ENCODE results near the gene GCK.
"Not testable (repeated sequence)": the region's sequence is repeated elsewhere in the genome, so short reads cannot be mapped to it uniquely, and the experiment has no call there.

The GCK gene

DNA sequence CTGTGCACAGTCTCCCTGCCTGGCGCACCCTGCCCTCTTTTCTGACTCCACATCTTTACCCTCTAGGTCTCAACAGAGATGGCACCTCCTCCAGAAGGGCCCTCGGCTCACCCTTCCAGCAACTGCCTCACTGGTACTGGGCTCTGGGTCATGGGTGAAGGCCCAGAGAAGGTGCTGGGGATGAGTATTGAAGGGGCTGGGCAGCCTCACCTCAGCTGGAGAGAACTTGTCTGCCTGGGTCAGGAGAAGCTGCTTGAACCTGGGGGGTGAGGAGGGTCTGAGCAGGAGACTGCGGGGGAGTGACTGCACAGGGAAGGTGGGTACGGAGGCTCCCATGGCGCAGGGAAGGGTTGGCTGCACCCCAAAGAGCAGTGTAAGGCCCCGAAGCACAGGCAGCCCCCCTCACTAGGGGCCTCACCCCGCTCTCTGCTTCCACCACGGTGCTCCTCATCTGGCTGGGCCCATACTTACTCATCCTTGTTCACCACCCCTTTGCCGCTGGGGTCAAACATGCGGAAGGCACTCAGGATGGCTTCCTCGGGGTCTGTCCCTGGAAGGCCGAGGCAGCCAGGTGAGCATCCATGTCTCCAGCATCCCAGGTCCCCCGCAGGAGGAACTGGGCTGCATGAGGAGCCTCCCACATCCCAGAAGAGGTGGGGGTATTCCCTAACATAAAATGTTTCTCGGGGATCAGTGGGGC lies 49.8 kb downstream of the GCK start:
- ATAC-seq: no peak

DNA sequence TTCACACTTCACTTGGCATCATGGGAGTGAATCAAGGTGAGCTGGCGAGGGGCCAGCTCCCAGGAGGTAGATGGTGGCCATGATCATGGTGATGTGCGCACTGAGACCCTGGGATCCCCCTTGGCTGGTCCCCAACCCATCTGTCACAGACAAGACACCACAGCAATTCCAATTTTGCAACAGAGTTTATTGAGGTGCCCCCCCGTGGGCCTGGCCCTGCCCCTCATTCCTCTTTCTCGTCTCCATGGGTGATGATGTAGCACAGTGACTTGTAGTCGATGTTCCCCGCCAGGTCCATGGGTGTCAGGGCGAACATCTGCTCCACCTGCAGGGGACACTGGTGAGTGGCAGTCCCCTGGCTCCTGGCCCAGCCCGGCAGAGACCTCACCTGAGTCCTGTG lies 50.5 kb downstream of the GCK start:
- ATAC-seq: no peak

DNA sequence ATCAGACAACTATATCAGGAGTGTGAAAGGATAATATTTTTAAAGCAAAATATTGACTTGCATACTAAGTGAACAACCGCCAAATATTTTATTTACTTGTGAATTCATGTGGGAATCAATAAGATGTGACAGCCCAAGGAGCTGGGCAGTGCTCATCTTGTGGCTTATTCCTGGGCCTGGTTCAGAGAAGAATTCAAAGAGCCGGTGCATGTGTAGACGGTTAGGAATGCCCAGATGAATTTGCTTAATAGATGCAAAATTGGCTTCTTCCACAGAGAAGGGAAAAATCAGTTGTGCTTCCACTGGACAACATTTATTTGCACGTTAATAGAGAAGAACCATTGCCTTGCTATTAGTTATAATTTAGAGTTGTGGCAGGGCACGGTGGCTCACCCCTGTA lies 52.5 kb downstream of the GCK start:
- ATAC-seq: no peak

DNA sequence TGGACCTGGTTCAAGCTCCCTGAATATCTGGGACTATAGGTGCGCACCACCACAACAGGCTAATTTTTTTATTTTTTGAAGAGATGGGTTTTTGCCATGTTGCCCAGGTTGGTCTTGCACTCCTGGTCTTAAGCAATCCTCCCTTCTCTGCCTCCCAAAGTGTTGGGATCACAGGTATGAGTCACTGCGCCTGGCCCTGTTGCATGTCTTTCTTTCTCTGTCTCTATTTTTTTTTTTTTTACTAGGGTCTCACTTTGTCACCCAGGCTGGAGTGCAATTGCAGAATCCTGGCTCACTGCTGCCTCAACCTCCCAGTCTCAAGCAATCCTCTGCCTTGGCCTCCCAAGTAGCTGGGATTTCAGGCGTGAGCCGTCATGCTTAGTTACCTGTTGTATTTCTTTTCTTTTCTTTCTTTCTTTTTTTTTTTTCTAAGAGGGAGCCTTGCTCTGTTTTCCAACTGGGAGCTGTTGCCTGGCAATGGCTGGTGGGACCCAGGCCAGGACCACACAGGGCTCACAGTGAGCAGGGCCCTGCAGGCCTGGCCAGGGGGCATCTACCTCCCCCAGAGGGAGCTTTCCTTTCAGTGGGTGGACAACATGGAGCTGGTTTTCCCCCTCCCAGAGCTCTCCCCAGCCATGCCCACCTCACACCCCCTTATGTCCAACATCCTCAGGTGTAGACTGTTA lies 54.2 kb downstream of the GCK start:
- no peak for ATAC-seq

DNA sequence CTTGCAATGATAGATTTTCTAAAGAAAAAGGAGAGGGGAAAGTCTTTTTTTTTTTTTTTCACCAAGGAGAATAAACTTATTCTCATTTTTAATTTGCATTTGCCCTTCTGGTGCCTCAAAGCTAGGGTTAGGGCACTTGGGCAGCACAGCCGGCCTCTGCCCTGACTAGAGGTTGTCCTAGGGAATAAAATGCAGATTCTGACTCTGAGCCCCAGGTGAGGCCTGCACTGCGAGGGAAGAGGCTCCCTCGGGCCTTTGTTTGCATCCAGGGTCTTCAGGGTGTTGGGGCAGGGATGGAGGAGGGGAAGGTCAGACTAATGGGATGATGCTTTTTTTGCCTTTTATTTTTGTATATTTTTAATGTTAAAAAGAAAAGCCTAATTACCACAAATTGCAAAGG lies 55.9 kb downstream of the GCK start:
- ATAC-seq: no peak

DNA sequence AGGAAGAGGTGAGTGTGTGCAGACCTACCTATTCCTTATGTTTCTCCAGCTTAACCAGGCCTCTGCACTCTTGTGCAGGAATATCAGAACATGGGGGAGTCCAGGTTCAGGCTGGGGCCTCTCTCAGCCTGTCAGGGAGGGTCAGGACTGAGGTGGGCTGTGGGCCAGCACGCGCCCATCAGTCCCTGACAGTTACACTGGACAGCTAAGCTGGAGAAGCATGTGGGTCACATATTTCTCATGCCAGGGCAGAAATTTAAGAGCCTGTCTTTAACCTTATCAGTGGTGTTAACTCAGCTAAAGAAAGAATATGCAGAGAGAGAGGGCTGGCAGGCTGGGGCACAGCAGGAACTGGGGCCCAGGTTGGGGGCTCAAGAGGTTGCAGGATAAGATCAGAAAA lies 57.2 kb downstream of the GCK start:
- no peak for ATAC-seq

DNA sequence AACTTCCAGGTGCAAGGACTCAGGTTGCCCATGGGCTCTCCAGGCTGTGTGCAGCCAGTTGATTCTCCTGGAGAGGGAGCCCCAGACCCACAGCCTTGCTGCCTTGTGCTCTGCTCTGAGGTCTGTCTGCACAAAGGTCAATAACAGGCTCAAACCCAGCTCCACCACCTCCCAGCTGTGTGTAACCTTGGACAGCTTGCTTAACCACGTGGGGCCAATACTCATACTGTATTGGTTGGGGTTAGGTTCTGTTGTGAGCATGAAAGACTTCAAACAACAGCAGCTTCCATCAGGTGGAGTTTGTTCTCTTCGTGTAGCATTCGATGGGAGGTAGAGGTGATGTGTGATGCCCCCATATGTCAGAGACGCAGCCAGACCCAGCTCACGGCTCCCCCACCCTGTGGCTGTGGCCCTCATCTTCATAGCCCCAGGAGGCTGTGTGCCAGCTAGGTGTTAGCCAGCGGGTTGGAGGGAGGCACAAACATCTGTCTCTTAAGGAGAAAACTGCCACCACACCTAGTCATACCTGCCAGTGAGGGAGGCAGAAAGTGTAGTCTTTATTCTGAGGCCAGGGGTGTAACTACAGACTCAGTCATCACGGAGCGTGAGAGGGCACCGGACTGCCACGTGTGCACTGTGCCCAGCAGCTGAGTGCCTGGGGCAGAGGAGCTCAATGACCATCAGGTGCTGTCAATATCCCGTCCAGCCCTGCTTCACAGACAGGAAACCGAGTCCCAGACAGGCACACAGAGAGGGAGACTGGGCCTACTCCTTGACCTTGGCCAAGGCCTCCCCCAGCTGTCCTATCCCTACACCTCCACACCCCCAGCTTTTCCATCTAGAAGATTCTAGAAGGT lies 57.8 kb downstream of the GCK start:
- no peak for ATAC-seq

DNA sequence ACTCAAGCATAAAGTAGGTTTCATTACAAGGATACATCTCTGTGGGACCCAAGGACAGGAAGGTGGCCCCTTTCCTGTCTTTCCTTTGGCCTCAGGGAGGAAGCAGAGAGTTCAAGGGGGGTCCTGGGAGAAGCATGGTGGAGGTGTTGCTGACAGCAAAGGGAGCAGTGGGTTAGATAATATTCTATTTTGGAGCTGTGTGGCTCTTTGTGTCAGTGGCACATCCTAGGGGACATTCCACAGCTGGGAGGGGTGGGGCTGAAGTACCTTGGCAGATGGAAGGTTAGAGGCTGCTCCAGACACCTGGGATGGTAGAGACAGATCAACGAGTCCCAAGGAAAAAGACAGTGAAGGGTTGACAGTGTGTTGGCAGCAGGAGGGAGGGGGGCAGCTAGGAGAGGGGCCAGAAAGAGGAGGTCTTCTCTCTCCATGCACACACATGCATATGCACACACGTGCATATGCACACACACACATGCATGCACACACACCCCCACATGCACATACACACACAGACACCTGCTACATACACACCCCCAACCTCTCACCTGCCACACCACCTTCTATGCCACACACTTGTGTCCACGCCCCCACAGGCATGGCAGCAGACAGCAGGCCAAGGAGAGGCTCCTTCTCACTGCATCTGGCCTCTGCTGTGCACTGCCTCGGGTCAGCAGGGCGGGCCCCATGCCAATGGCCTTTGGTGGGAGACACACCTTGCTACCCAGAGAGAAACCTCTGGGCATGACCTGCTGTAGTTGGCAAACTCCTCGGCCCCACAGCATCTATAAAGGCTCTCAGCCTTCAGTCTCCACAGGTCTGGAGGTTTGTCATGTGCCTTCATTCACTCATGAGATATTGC lies 60.3 kb downstream of the GCK start:
- ATAC-seq: no peak

DNA sequence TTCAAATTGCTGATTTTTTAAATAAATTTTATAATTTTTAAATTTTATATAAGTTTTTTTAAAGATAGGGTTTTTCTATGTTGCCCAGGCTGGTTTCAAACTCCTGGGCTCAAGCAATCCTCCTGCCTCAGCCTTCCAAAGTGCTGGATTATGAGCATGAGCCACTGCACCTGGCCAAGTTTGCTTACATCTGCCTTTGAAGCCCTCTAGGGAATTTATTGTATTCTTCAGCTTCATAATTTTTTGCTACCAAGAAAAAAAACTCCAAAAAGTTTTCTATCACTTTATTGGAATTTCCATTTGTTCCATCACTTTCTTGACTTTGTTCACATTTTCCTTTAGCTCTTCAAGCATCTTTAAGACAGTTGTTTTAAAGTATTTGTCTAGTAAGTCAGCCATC lies 62.1 kb downstream of the GCK start:
- no peak for ATAC-seq

DNA sequence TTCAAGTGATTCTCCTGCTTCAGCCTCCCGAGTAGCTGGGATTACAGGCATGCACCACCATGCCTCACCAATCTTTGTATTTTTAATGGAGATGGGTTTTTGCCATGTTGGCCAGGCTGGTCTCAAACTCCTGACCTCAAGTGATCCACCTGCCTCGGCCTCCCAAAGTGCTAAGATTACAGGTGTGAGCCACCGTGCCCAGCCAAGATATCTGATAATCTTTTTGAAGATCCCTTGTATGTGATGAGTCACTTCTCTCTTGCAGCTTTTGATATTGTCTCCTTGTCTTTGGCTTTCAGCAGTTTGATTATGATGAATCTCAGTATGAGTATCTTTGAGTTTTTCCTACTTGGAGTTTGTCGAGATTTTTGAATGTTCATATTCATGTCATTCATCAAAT lies 62.7 kb downstream of the GCK start:
- not testable (repeated sequence) for ATAC-seq

DNA sequence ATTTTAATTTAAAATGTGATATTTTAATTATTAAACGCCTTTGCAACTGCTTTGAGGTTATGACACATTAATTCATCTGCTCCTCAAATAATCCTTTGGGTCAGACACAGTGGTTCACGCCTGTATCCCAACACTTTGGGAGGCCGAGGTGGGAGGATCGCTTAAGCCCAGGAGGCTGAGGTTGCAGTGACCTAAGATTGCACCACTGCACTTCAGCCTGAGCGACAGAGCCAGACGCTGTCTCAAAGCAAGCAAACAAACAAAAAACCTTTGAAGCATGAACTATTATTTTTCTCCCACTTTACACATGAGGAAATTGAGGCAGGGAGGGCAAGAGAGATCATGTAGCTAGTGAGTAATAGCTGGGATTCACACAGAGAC lies 64.4 kb downstream of the GCK start:
- ATAC-seq: no peak

DNA sequence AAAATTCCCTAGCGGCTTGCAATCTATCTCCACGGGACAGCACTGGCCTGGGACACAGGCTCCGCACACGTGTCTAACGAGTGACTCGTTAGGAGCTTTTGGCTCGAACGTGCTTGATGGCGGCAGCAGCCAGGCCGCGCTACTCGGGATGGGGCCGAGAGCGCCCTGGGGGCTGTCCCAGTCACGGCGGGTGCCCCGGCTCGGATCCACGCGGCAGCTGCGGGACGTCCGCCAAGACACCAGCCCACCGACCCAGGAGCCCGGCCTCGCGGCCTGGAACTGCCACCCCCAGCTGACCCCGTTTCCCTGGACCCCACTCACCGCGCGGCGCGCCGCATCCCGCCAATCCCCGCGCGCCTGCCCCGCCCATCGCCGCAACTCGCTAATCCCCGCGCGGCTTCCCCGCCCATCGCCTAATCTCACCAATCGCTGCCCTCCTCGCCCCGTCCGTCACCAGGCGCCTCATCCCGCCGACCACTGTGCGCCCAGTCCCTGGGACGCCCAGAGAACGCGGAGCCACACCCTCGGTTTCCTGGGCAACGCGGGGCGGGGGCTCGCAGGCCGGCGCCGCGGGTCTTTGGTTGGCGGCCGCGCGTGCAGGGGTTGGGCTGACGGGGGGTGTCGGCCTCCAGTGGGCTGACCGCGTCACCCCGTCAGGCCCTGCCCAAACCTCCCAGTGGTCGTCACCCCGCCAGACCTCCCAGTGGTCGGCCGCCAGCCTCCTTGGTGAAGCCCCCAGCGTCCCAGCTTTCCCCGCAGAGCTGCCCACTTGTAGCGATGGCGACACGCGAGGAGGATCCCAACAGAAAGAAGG lies 65.8 kb downstream of the GCK start, which contains the start of gene POLD2:
Gene POLD2, minus strand, starts transcription at position 359 of the 814 bp plus-strand sequence. CDS start 1,495 bp downstream, outside the sequence.
- peak; percentile 99 to 100 for ATAC-seq

DNA sequence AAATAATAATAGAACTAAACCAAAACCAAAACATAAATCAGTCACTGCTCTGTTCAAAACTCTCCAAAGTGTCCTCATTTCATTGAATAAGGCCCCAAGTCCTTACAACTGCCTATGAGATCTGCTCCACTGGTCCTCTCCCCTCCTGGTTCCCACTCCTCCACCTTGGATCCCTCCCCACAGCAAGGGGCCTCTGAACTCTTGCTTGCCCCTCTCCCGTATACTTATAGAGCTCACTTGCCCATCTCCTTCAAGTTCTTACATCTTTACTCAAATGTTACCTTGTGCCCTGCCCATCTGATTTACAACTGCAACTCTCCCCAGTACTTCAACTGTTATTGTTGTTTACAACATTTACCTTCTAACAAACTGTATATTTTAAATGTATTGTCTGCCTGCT lies 66.7 kb downstream of the GCK start:
- ATAC-seq: no peak

DNA sequence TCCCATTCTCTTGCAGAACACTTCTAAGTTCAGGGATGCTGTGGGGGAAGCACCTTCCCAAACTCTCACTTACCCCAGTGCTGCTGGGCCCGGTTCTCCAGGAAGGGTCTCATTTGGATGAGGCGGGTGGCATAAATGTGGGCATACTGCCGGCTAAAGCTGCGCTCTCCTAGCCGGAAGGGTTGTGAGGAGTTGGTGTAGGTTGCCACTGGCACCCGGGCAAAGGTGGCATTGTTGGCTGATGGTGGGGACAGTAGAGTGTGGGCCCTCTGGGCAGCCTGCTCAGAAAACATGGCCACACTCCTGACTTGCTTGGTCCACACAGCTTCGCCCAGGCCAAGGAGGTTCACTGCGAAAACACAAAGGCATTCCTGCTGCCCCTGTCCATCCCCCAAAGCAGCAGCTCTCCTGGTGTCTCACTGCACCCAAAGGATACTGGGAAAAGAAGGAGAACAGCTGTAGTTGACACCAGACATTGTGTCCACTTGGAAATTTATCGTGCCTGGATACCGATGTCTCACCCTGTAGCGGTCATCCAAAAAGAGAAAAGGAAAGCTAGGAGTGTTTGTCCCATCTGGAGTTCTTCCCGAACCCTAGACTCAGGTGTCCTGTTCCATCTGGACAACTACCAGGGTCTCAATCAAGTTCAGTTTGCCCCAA lies 67.3 kb downstream of the GCK start:
- no peak for ATAC-seq

DNA sequence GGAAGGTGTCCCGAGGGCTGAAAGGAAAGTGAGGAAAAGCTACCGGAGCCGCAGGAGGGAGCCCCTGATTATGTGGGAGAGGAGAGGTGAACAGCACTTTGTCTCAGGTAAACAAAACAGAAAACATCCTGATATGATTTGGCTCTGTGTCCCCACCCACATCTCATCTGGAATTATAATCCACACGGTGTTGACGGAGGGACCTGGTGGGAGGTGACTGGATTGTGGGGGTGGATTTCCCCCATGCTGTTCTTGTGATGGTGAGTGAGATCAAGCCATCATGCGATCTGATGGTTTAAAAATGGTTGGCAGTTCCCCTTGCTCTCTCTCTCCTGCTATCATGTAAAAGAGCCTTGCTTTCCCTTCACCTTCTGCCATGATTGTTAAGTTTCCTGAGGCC lies 68.8 kb downstream of the GCK start:
- ATAC-seq: no peak

DNA sequence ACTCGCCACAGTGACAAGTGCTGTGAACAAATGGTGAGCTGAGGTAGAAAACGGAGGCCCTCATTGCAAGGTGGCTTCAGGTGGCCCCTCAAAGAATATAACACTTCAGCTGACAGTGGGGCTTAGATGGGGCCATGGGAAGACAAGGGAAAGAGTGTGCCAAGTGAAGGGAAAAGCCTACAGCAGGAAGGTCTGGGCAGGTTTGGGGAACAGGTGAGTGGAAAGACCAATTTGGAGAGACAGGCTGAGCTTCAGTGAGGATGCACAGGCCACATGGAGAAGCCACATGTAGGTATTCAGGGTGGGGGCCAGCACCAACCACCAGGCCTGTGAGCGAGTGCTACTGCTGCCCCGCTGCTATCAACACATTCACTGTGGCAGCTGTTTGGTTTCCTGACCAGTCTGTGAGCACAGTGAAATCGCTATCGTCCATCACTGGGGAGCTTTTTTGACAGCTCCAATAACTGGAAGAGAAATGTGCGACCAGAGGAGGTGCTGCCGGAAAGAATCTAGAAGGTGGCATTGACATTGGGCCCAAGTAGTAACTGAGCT lies 69.3 kb downstream of the GCK start:
- ATAC-seq: no peak

DNA sequence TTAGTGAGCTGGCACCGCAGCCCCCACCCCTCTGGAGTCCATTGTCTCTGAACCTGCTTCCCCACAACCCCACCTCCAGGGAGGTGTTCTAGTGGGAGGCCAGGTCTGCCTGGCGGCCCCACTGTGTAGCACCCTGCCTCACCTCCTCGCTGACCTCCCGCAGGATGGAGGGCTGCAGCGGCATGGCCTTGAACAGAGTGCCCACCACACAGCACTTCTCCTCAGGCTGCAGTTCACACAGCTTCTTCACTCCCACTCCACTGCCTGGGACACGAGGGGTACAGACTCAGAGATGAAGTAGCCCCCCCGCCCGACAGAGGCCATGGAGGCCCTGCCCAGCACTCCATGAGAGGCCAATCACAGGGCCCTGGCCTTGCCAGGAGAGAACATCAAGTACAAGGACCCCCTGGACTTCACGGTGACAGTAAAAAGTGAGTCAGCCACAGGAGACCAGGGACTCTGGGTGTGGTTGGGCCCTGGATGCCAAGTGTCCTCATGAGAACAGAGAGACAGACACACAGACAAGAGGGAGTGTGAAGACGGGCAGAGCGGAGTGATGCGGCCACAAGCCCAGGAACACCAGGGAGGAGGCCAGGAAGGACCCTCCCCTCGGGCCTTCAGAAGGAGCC lies 71.3 kb downstream of the GCK start:
- no peak for ATAC-seq

DNA sequence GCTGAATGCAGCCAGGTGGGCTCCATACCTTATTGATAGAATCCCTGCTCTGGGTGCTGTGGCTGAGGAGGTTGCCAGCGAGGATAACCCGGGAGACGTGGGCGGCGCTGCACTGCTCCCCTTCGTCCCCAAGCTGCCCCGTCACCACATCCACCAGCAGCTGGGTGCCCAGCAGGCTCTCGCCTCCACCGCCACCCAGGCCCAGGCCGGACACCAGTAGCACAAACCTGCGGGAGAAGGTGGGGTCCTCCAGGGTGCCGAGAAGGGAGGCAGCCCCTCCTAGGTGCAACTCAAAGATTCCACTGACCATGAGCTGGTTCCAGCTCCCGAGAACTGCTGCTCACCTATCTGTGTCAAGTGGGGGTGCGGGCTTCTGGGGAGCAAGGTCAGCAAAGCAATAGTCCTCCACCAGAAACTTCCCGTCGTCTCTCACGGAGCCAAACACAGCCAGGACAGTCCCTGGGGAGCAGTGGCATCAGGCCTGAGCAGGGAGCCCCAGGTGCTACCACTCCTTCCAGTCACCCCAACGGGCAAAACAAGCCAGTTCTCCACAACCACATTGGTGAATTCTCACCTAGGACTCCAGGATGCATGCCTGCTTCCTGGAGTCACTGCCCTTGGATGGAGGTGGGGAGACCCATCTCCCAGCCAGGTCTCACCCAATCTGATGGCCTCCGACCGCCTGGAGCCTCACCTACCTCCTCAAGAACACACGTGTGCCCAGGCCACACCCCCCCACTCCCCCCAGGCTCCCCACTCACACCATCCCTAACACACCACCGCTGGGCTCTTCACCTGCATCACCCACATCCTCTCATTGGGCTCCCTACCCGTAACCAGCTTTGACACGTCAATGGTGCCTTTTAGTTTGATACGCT lies 72.2 kb downstream of the GCK start:
- no peak for ATAC-seq

DNA sequence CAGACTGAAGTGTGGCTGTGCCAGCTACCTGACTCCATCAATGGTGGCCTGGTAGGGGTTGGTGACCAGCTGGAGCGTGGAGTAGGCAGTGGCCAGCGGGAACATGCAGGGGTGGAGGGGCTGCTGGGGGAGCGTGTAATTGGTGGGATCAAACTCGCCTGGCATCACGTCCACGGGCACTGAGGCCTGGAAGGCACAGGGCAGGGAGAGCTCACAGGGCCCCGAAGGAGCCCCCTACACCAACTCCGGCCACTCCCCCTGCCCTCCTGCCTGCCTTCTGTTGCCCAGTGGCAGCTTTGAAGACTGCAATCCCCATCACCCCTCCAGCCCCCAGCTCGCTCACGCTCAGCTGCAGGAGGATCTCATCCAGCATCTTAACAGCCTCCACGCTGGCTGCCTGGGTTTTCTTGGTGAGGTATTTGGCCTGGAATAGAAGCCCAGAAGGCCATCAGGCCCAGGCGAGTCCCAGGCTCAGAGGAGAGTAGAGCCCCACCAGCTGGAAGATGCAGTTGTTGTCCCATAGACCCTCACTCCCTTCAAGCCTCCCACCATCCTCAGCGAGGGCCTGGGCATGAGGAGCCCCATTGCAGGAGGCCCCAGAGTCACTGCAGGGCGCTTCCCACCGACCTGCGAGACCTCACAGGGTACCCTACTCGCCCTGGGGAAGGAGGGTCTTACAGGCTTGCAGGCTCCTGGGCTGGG lies 73.0 kb downstream of the GCK start:
- no peak for ATAC-seq
